Right lobe of liver (tissue), 6 donors: ENCODE data around the gene PKP4. TPM values are rescaled to one million over a fixed set of nuclear protein-coding genes. Genes with fewer than 3 reads are reported as not detected.

Source experiments
- ATAC-seq, 4 donors: fragments of 200-7000 bp; cut with Tn5 transposase; one replicate each; pipeline ENCODE4 v1.9.1; 2020; ENCODE audit warnings: mild to moderate bottlenecking in 4 of 4, moderate library complexity in 4 of 4
- DNase-seq, 3 donors: peaks; one replicate each; pipeline ENCODE4 v3.0.0-alpha.2; 2020
- H3K27ac ChIP-seq, 3 donors: fragments of 200-600 bp; one replicate each; pipeline ENCODE4 v1.8.0; 2022
- H3K27me3 ChIP-seq, 2 donors: fragments of 200-600 bp; one replicate each; pipeline ENCODE4 v1.8.0; 2022
- H3K36me3 ChIP-seq, 4 donors: fragments of 200-600 bp; sonication (generic) in 1 of 4; one replicate each; pipeline versions ENCODE4 v1.5.1 to v1.8.0; 2017 to 2022; ENCODE audit warnings: control low read depth in 1 of 4
- H3K4me1 ChIP-seq, 4 donors: fragments of 200-600 bp; sonication (generic) in 1 of 4; one replicate each; pipeline versions ENCODE4 v1.5.1 to v1.8.0; 2017 to 2022; ENCODE audit warnings: control low read depth in 1 of 4
- H3K4me3 ChIP-seq, 3 donors: fragments of 200-600 bp; one replicate each; pipeline ENCODE4 v1.8.0; 2022
- H3K9me3 ChIP-seq, 4 donors: fragments of 200-600 bp; sonication (generic) in 1 of 4; one replicate each; pipeline versions ENCODE4 v1.5.1 to v1.8.0; 2017 to 2022; ENCODE audit warnings: control low read depth in 1 of 4
- CTCF ChIP-seq, 4 donors: fragments of 200-600 bp in 3 of 4; fragments of 450-650 bp in 1 of 4; IDR thresholded peaks; one replicate each; pipeline versions ENCODE4 v1.5.1 to v1.8.0; 2016 to 2022; ENCODE audit warnings: antibody characterized with exemption in 4 of 4, mild to moderate bottlenecking in 2 of 4
- POLR2A ChIP-seq: fragments of 450-650 bp; IDR thresholded peaks from one replicate; pipeline ENCODE4 v1.6.1; 2017; ENCODE audit warnings: antibody characterized with exemption, mild to moderate bottlenecking
- WGBS: methylation state at CpG from one replicate; pipeline ENCODE4 v1.1.6; 2018; ENCODE audit warnings: low coverage, low lambda C conversion rate; ENCODE audit not compliant: insufficient coverage; ENCODE audit errors: missing lambda C conversion rate; 5-methylcytosine and 5-hydroxymethylcytosine counted together
- intact Hi-C, 2 donors: fragments of 100-400 bp; cut with DNase I; formaldehyde crosslinking; loops; one replicate each; pipeline versions ENCODE4 v1.11.2 to v1.14.1; 2022
- long read RNA-seq: library from polyadenylated mRNA; unstranded; transcript quantifications from one replicate; pipeline ENCODE4 v2.0.0, GENCODE V29; 2019
- total RNA-seq, 6 experiments: library from RNA; depleted of rRNA in 2 of 6; stranded (reverse); fragments of >200 nt in 2 of 6; fragmentation: NEBNext Ultra II Directional in 3 of 6; extraction: Animal tissue kit (Norgen Biotek cat#: 25700) in 3 of 6; gene quantifications; one replicate each; pipeline versions ENCODE4 v1.1.0 to v1.2.4, GENCODE V29; 2016 to 2023
- donor health status: DM: no; HTN: yes; CAD: no.
- donor health status: DM: no; HTN: no; CAD: no.
- donor health status: DM: no; HTN: no; CAD: no.
- donor health status: DM: no; HTN: yes; CAD: no.
- donor health status: DM: no; HTN: yes; CAD: no.

The PKP4 gene
- total RNA-seq, result 10 to 100 TPM; 27.2 to 41.6 (median 33.2) TPM
- long read RNA-seq, partial matches to known transcripts, result 1 of 1 reads
- long read RNA-seq, other reads (novel, unspliced or antisense), result 0 of 1 reads

GRCh38 chr2:158456309-158457066 is at the start of gene PKP4, which contains the start of gene CCDC148:
TSS of gene PKP4 (plus strand) at chr2:158456952. CDS start at chr2:158533185, 76,233 bp downstream.
TSS of gene CCDC148 (minus strand) at chr2:158456753. CDS start at chr2:158456439, 314 bp downstream.
- TF ChIP-seq CTCF (IDR thresholded peaks at IDR 0.05), result peak in 2 of 4 donors; percentile 13 to 18
- TF ChIP-seq POLR2A, result peak; percentile 69
- Histone ChIP-seq H3K4me1 (peaks cover 0 to 19% (median 7%) of the 10 kb centered on the region in 4 donors), H3K4me3 (peak within 1 kb of the TSS; percentile 85 to 92 (median 86)), H3K27ac (peak within 1 kb of the TSS; percentile 90 to 94 (median 94)), H3K9me3 (no peaks in the 10 kb centered on the region), H3K27me3 (no peaks in the 10 kb centered on the region), H3K36me3 (no peaks in the 10 kb centered on the region)
- ATAC-seq (peak; percentile 82 to 89 (median 85)), DNase-seq (peak; percentile 92 to 93 (median 92))
- WGBS, result under 1% methylated on average over 17 of the region's 48 CpGs
- intact Hi-C loops, result no loop called here

GRCh38 chr2:158407031-158407430 is 49.7 kb upstream of the PKP4 start:
- ATAC-seq (no peak), DNase-seq (no peak)
- no peaks in the 10 kb centered on the region for H3K4me1 ChIP-seq
- H3K27me3 ChIP-seq, result no peaks in the 10 kb centered on the region
- no peak overlapping the region for H3K27ac ChIP-seq
- 60% methylated on average over 3 of the region's 3 CpGs for WGBS
- H3K36me3 ChIP-seq, result no peaks in the 10 kb centered on the region
- no peaks in the 10 kb centered on the region for H3K9me3 ChIP-seq
- intact Hi-C loops, result no loop called here
- TF ChIP-seq POLR2A, result no peak
- no peak for TF ChIP-seq CTCF (IDR thresholded peaks at IDR 0.05)
- no peak overlapping the region for H3K4me3 ChIP-seq

GRCh38 chr2:158410132-158410531 is 46.6 kb upstream of the PKP4 start:
- TF ChIP-seq POLR2A (no peak), CTCF (IDR thresholded peaks at IDR 0.05) (no peak)

GRCh38 chr2:158411748-158412147 is 45.0 kb upstream of the PKP4 start:
- Histone ChIP-seq H3K27me3 (no peaks in the 10 kb centered on the region), H3K4me3 (no peak overlapping the region), H3K9me3 (no peaks in the 10 kb centered on the region), H3K27ac (no peak overlapping the region), H3K4me1 (no peaks in the 10 kb centered on the region), H3K36me3 (peaks cover 0 to 2% (median 0%) of the 10 kb centered on the region in 4 donors)
- intact Hi-C loops, result no loop called here
- ATAC-seq (no peak), DNase-seq (no peak)
- TF ChIP-seq CTCF (IDR thresholded peaks at IDR 0.05), result no peak
- TF ChIP-seq POLR2A, result no peak

More at GRCh38 chr2:158410132-158410531, 46.6 kb upstream of the PKP4 start:
- Histone ChIP-seq H3K4me1 (no peaks in the 10 kb centered on the region), H3K9me3 (no peaks in the 10 kb centered on the region), H3K4me3 (no peak overlapping the region), H3K27ac (no peak overlapping the region), H3K36me3 (no peaks in the 10 kb centered on the region), H3K27me3 (no peaks in the 10 kb centered on the region)
- DNase-seq (no peak), ATAC-seq (no peak)
- intact Hi-C loops, result no loop called here
- WGBS, result 100% methylated on average over 1 of the region's 1 CpG
